ENCODE measurements around the gene RCSD1.
"Not testable (repeated sequence)": the region's sequence is repeated elsewhere in the genome, so short reads cannot be mapped to it uniquely, and the experiment has no call there.

Gene RCSD1

DNA sequence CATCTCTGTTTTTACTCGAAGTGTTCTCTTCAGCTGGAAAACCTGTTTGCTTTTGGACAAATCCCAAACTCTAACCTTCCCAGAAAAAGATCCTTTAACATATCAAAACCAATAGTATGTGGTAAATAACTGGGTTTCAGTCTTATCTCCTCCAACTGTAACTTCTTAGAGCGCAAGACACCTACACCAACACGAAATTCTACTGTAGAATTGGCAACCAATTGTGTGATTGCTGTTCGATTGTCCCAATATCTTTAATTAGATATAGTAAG is 85.9 kb downstream of the RCSD1 start:
- H3K9me3 ChIP-seq (ENCODE audit: control insufficient read depth, low read length), result no peaks in the 10 kb centered on the region
- peak overlapping the region; percentile 66 for H3K9ac ChIP-seq (ENCODE audit: low read length)
- no peaks in the 10 kb centered on the region for H3K36me3 ChIP-seq (ENCODE audit: control insufficient read depth, insufficient read depth, low read length)
- H3K4me3 ChIP-seq (ENCODE audit: low read length), result peak overlapping the region; percentile 69
- H3K27me3 ChIP-seq (ENCODE audit: control insufficient read depth, insufficient read depth, low read length), result no peaks in the 10 kb centered on the region
- peaks cover 13% of the 10 kb centered on the region for H3K4me1 ChIP-seq (ENCODE audit: control insufficient read depth, insufficient read depth, low read length)

DNA sequence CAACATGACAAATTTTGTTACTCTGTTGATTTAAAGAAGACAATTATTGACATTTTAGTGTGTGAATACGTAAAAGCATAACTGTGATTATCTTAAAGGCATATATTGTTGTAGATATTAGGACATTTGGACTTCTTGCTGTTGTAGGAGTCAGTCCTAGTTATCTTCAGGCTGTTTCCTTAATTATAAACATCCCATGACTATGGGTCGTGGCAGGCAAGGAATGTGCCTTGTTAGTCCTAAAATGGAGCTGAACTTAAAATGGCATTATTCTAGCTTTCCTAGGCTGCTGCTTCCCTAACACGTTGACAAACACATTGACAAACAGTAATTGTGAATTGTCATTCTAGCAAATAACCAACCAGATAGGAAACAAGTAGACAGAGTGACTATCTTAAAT is 87.3 kb downstream of the RCSD1 start:
- H3K36me3 ChIP-seq (ENCODE audit: control insufficient read depth, insufficient read depth, low read length), result no peaks in the 10 kb centered on the region
- no peaks in the 10 kb centered on the region for H3K27me3 ChIP-seq (ENCODE audit: control insufficient read depth, insufficient read depth, low read length)
- H3K4me3 ChIP-seq (ENCODE audit: low read length), result no peak overlapping the region

DNA sequence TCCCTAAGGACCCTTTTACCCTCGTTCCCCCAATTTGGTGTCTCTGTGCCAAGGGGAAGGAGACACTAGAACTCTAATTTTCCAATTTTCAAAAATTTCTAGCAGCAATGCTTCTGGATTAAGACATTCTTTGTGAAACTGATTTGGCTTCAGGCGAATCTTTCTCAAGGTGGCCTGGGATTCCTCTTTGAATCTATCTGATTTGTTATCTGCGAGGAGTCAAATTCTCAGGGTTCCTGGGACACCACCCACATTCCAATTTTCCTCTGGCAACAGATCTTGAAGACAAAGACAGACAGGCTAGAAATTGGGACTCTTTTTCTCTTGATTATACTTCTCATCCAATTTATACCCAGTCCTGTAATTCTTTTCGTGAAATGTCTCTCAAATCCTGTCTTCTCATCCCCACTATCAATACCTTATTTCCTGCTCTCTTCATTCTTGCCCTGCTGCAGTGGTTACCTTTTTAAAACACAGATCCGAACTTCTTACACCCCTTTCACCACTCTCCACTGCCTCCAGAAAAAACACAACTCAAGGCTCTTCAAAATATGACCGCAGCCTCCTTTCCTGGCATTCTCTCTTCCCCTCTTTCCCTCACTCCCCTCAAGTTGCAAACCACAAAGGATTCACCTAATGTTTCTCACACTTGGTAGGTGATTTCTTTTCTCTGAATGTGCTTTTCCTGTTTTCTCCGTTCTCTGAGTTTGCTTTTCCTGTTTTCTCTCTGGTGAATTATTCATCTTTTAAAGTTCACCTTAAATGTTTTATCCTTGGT is 89.1 kb downstream of the RCSD1 start:
- Histone ChIP-seq H3K9ac (ENCODE audit: low read length) (no peak overlapping the region), H3K4me3 (ENCODE audit: low read length) (no peak overlapping the region), H3K4me1 (ENCODE audit: control insufficient read depth, insufficient read depth, low read length) (peaks cover 14% of the 10 kb centered on the region), H3K27me3 (ENCODE audit: control insufficient read depth, insufficient read depth, low read length) (no peaks in the 10 kb centered on the region), H3K9me3 (ENCODE audit: control insufficient read depth, low read length) (no peaks in the 10 kb centered on the region), H3K36me3 (ENCODE audit: control insufficient read depth, insufficient read depth, low read length) (no peaks in the 10 kb centered on the region)

More for the DNA sequence above, 87.3 kb downstream of the RCSD1 start:
- H3K4me1 ChIP-seq (ENCODE audit: control insufficient read depth, insufficient read depth, low read length), result peaks cover 13% of the 10 kb centered on the region
- no peak overlapping the region for H3K9ac ChIP-seq (ENCODE audit: low read length)
- H3K9me3 ChIP-seq (ENCODE audit: control insufficient read depth, low read length), result no peaks in the 10 kb centered on the region

DNA sequence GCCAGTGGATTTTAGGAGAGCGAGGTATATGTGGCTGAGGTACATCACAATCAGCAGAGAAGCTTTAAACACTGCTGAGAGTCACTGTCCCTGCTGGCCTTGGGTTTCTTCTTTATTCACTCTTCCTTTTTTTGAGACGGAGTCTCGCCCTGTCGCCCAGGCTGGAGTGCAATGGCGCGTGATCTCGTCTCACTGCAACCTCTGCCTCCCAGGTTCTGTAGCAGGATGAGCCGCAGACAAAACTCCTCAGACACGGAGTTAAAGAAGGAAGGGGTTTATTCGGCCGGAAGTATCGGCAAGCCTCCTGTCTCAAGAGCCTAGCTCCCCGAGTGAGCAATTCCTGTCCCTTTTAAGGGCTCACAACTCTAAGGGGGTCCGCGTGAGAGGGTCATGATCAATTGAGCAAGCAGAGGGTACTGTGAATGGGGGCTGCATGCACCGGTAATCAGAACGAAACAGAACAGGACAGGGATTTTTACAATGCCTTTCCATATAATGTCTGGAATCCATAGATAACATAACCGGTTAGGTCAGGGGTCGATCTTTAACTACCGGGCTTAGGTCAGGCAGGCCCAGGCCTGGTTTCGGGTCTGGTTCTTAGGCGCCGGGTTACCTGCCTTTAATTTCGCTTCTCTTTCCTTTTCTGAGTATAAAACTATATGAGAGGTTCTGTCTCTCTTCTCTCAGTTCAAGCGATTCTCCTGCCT is 89.8 kb downstream of the RCSD1 start:
- H3K36me3 ChIP-seq (ENCODE audit: control insufficient read depth, insufficient read depth, low read length); H3K9ac ChIP-seq (ENCODE audit: low read length); H3K27me3 ChIP-seq (ENCODE audit: control insufficient read depth, insufficient read depth, low read length); H3K9me3 ChIP-seq (ENCODE audit: control insufficient read depth, low read length); H3K4me3 ChIP-seq (ENCODE audit: low read length): not testable (repeated sequence)
- H3K4me1 ChIP-seq (ENCODE audit: control insufficient read depth, insufficient read depth, low read length), result peaks cover 13% of the 10 kb centered on the region

DNA sequence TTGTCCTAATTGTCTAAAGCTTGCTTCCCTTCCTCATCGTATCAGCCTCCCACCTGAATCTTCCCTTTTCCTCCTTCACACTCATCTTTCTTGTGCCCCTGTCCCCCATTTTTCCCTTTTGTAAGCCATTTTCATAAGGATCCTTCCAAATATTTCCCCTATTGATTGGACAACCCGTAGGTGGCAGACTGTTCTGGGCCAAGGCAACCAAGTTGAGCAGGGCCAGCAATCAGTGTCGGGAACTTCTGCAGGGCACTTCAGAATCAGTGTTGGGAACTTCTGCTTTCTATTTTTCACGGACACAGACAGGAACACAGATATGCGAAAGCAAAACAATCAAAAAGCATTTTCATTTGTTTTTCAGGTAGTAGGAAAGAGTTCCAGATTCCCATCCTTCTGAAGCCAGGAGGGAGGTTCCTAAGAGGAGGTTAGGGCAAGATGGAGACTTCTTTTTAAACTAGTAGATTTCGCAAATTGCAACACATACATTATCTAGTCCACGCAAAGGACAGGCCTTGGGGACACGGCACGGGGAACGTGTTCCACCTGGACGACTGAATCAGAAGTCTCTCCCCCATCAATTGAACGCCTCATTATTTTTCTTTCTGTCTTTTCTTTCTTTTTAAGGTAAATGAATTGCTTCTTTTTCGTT is 91.1 kb downstream of the RCSD1 start:
- Histone ChIP-seq H3K9me3 (ENCODE audit: control insufficient read depth, low read length) (no peaks in the 10 kb centered on the region), H3K4me1 (ENCODE audit: control insufficient read depth, insufficient read depth, low read length) (peaks cover 10% of the 10 kb centered on the region), H3K36me3 (ENCODE audit: control insufficient read depth, insufficient read depth, low read length) (no peaks in the 10 kb centered on the region), H3K4me3 (ENCODE audit: low read length) (peak overlapping the region; percentile 86), H3K9ac (ENCODE audit: low read length) (peak overlapping the region; percentile 81), H3K27me3 (ENCODE audit: control insufficient read depth, insufficient read depth, low read length) (no peaks in the 10 kb centered on the region)

DNA sequence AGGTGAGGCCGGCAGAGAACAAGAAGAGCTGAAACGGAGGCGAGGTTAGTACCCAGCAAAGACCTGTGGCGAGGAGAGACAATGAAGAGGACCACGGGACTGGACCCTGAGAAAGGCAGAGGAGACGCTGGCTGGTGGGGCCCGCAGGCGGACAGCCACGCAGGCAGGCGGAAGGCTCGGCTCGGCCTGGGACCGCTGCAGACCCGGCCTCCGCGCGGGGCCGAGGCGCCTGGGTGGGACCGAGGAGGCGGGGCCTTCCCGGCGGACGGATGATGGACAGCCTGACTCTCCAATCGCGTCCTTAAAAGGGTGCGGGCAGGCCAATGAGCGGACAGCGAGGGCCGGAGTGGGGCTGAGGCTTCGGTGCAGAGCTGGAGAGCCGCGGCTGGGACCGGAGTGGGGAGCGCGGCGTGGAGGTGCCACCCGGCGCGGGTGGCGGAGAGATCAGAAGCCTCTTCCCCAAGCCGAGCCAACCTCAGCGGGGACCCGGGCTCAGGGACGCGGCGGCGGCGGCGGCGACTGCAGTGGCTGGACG is 91.7 kb downstream of the RCSD1 start, which contains the start of gene MPZL1:
TSS of gene MPZL1 (plus strand) at position 366 of the 535 bp plus-strand sequence. CDS start 170 bp downstream, outside the sequence.
- Histone ChIP-seq H3K9me3 (ENCODE audit: control insufficient read depth, low read length) (no peaks in the 10 kb centered on the region), H3K36me3 (ENCODE audit: control insufficient read depth, insufficient read depth, low read length) (no peaks in the 10 kb centered on the region), H3K27me3 (ENCODE audit: control insufficient read depth, insufficient read depth, low read length) (no peaks in the 10 kb centered on the region), H3K4me3 (ENCODE audit: low read length) (peak within 1 kb of the TSS; percentile 86), H3K4me1 (ENCODE audit: control insufficient read depth, insufficient read depth, low read length) (peaks cover 12% of the 10 kb centered on the region), H3K9ac (ENCODE audit: low read length) (peak within 1 kb of the TSS; percentile 81)

DNA sequence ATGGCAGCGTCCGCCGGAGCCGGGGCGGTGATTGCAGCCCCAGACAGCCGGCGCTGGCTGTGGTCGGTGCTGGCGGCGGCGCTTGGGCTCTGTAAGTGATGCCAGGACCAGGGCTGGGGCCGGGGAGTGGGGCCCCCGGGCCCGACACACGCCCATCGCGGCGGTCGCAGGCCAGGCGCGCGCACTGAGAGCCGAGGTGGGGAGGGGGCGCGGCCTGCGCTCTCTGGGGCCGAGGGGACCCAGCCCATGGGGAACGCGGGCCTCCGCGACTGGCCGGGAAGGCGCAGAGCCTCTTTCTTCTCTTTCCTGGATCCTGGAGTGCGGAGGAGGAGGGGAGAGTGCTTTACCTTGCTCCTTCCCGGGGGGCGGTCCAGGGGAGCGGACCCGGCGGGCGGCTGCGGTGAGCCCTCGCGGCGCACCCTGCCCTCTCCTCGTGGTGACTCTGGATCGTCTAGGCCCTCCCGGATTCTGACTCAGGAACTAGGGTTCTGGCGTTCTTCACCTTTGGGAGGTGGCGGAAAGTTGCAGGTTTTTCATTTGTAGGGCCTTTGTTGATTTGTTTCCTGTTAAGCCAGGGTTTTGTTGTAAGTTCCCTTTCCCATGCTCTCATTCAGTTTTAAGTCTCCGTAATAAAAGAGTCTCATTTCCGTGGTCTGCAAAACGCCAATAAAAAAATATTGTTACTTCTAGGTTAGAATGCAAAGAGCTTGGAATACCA is 92.3 kb downstream of the RCSD1 start:
- Histone ChIP-seq H3K4me3 (ENCODE audit: low read length) (peak overlapping the region; percentile 86), H3K27me3 (ENCODE audit: control insufficient read depth, insufficient read depth, low read length) (no peaks in the 10 kb centered on the region), H3K9me3 (ENCODE audit: control insufficient read depth, low read length) (no peaks in the 10 kb centered on the region), H3K9ac (ENCODE audit: low read length) (peak overlapping the region; percentile 81), H3K4me1 (ENCODE audit: control insufficient read depth, insufficient read depth, low read length) (peaks cover 12% of the 10 kb centered on the region), H3K36me3 (ENCODE audit: control insufficient read depth, insufficient read depth, low read length) (no peaks in the 10 kb centered on the region)

DNA sequence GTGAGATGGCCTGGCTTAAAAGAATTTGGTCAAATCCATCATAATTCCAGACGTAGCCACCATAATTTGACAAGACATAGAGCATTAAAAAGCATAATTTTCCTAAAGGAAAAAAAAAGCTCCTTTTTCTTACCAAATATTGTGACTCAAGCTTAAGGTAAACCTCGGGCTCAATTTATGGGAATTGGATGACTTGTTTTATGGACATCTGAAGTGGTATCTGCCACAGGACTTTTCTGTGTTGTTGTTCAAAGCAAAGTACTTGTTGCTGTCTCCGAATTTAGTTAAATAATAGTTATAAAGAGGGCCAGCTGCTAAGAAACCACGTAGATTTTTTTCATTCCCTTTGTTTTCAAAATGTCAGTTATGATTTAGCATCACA is 92.8 kb downstream of the RCSD1 start:
- H3K4me3 ChIP-seq (ENCODE audit: low read length), result peak overlapping the region; percentile 86
- H3K27me3 ChIP-seq (ENCODE audit: control insufficient read depth, insufficient read depth, low read length), result no peaks in the 10 kb centered on the region
- no peaks in the 10 kb centered on the region for H3K9me3 ChIP-seq (ENCODE audit: control insufficient read depth, low read length)
- H3K4me1 ChIP-seq (ENCODE audit: control insufficient read depth, insufficient read depth, low read length), result peaks cover 12% of the 10 kb centered on the region
- peak overlapping the region; percentile 81 for H3K9ac ChIP-seq (ENCODE audit: low read length)
- no peaks in the 10 kb centered on the region for H3K36me3 ChIP-seq (ENCODE audit: control insufficient read depth, insufficient read depth, low read length)

DNA sequence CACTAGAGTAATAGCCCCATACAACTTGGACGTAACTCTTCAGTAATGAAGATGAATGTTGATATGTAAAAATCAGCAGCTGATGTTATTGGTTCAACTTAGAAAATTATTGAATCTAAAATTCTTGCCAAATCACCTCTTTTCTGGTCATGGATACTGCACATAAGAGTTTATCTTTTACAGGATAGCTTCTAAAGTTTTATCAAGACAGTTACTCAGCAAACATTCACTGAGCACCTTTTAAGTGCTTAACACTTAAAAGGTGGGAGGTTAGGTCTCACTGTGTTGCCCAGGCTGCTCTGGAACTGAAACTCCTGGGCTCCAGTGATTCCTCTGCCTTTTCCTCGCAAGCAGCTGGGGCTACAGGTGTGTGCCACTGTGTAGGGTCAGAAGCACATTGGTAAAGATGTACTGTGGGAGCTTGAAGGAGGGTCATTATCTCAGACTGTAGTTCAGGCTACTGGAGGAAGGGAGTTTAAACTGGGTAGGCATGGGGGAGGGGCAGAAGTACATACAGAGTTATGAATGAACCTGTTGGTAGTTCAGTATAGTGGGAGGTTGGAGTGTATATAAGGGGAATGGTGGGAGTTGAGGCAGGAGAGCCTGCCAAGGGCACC is 93.8 kb downstream of the RCSD1 start:
- Histone ChIP-seq H3K9ac (ENCODE audit: low read length) (no peak overlapping the region), H3K4me3 (ENCODE audit: low read length) (no peak overlapping the region), H3K36me3 (ENCODE audit: control insufficient read depth, insufficient read depth, low read length) (no peaks in the 10 kb centered on the region), H3K27me3 (ENCODE audit: control insufficient read depth, insufficient read depth, low read length) (no peaks in the 10 kb centered on the region), H3K9me3 (ENCODE audit: control insufficient read depth, low read length) (no peaks in the 10 kb centered on the region), H3K4me1 (ENCODE audit: control insufficient read depth, insufficient read depth, low read length) (peaks cover 12% of the 10 kb centered on the region)

DNA sequence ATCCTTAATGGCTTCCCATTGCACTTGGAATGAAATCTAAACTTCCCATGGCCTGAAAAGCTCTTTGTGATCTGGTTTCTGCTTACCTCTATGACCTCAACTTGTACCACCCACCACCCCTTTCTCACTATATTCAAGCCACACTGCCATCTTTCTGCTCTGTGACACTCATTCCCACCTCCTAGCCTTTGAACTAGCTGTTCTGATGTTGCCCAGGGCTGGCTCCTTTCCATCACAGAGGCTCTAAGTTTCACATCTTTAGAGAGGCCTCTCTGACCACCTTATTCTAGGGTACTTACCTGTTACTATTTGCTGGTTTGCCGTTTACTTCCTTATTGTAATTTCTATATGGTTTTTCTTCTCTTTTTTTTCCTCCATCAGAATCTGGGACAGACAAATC is 96.0 kb downstream of the RCSD1 start:
- H3K36me3 ChIP-seq (ENCODE audit: control insufficient read depth, insufficient read depth, low read length), result no peaks in the 10 kb centered on the region
- H3K4me3 ChIP-seq (ENCODE audit: low read length), result no peak overlapping the region
- H3K27me3 ChIP-seq (ENCODE audit: control insufficient read depth, insufficient read depth, low read length), result no peaks in the 10 kb centered on the region
- H3K9me3 ChIP-seq (ENCODE audit: control insufficient read depth, low read length), result no peaks in the 10 kb centered on the region
- H3K9ac ChIP-seq (ENCODE audit: low read length), result no peak overlapping the region
- H3K4me1 ChIP-seq (ENCODE audit: control insufficient read depth, insufficient read depth, low read length), result peaks cover 12% of the 10 kb centered on the region

DNA sequence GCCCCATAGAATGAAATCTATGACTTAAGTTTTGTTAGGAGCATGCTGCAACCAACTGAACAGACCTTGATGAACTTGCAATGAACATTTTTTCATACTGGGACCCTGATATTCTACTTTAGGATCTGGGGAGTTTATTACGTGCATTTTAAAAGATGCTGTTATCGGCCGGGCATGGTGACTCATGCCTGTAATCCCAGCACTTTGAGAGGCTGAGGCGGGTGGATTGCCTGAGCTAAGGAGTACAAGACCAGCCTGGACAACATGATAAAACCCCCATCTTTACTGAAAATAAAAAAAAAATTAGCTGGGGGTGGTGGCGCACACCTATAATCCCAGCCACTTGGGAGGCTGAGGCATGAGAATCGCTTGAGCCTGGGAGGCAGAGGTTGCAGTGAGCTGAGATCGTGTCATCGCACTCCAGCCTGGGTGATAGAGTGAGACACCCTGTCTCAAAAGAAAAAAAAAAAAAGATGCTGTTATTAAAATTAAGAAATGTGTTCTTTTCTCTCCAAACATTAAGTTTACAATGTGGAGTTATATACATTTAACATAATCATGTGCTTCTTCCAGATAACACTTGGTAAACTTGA is 98.9 kb downstream of the RCSD1 start:
- Histone ChIP-seq H3K9me3 (ENCODE audit: control insufficient read depth, low read length) (no peaks in the 10 kb centered on the region), H3K27me3 (ENCODE audit: control insufficient read depth, insufficient read depth, low read length) (no peaks in the 10 kb centered on the region)

More for the DNA sequence above, 98.9 kb downstream of the RCSD1 start:
- H3K4me3 ChIP-seq (ENCODE audit: low read length), result no peak overlapping the region
- H3K9ac ChIP-seq (ENCODE audit: low read length), result no peak overlapping the region
- no peaks in the 10 kb centered on the region for H3K36me3 ChIP-seq (ENCODE audit: control insufficient read depth, insufficient read depth, low read length)
- peaks cover 5% of the 10 kb centered on the region for H3K4me1 ChIP-seq (ENCODE audit: control insufficient read depth, insufficient read depth, low read length)

Measured in mucosa of stomach (tissue), 1 donor.